Transverse colon (tissue), 4 donors: ENCODE measurements around the gene MPP2. TPM values are rescaled to one million over a fixed set of nuclear protein-coding genes. Genes with fewer than 3 reads are reported as not detected.

ENCODE experiments used
- DNase-seq: peaks from one replicate; pipeline ENCODE4 v3.0.0-alpha.2; 2019
- H3K27ac ChIP-seq, 4 donors: fragments of 200-600 bp; sonication (generic); 2 replicates each; pipeline ENCODE4 v1.5.1; 2016 to 2018; ENCODE audit warnings: inconsistent platforms in 4 of 4
- H3K27me3 ChIP-seq: fragments of 200-600 bp; sonication (generic); 2 replicates; pipeline ENCODE4 v1.5.1; 2017; ENCODE audit warnings: inconsistent platforms
- H3K36me3 ChIP-seq, 4 donors: fragments of 200-600 bp; sonication (generic); 2 replicates each; pipeline ENCODE4 v1.5.1; 2017 to 2019; ENCODE audit warnings: inconsistent platforms in 4 of 4
- H3K4me1 ChIP-seq, 4 donors: fragments of 200-600 bp; sonication (generic); 2 replicates each; pipeline ENCODE4 v1.5.1; 2017 to 2020; ENCODE audit warnings: inconsistent platforms in 4 of 4
- H3K4me3 ChIP-seq, 4 donors: fragments of 200-600 bp; sonication (generic); 1 replicate in 1 of 4; 2 replicates in 3 of 4; pipeline versions ENCODE4 v1.5.1 to v1.6.1; 2017 to 2019; ENCODE audit warnings: inconsistent platforms in 4 of 4
- H3K9me3 ChIP-seq, 2 donors: fragments of 200-600 bp; sonication (generic); 2 replicates each; pipeline ENCODE4 v1.5.1; 2017 to 2019; ENCODE audit warnings: inconsistent platforms in 2 of 2
- CTCF ChIP-seq, 5 experiments: fragments of 200-600 bp in 3 of 5; fragments of 450-650 bp in 2 of 5; sonication (generic) in 3 of 5; IDR thresholded peaks; 1 replicate in 2 of 5; 2 replicates in 3 of 5; pipeline ENCODE4 v1.5.1; 2016 to 2017; ENCODE audit warnings: antibody characterized with exemption in 5 of 5, inconsistent platforms in 3 of 5, mild to moderate bottlenecking in 2 of 5, moderate library complexity in 1 of 5
- EP300 ChIP-seq: sonication (generic); formaldehyde crosslinking; IDR thresholded peaks from one replicate; pipeline ENCODE4 v1.6.1; 2017; ENCODE audit warnings: antibody characterized with exemption, low read depth
- POLR2A ChIP-seq: fragments of 450-650 bp; IDR thresholded peaks from one replicate; pipeline ENCODE4 v1.6.1; 2016; ENCODE audit warnings: antibody characterized with exemption, mild to moderate bottlenecking, moderate library complexity
- POLR2AphosphoS5 ChIP-seq, 3 donors: sonication (generic); formaldehyde crosslinking; IDR thresholded peaks; one replicate each; pipeline ENCODE4 v1.6.1; 2016; ENCODE audit warnings: antibody characterized with exemption in 3 of 3
- WGBS, 2 donors: methylation state at CpG; one replicate each; pipeline ENCODE4 v1.1.5; 2018; ENCODE audit warnings: low coverage in 1 of 2; 5-methylcytosine and 5-hydroxymethylcytosine counted together
- in situ Hi-C, 4 donors: fragments of 200-750 bp; cut with MboI; loops; one replicate each; pipeline versions ENCODE4 v1.15.0 to v1.15.1; 2017; ENCODE audit warnings: low sequenced_read_pairs in 3 of 4, low pct_ligation_motif_present in 1 of 4, low pct_unique_long_range_greater_than_20kb in 1 of 4
- intact Hi-C: fragments of 100-400 bp; cut with DNase I; formaldehyde crosslinking; loops from one replicate; pipeline ENCODE4 v1.15.1; 2023; ENCODE audit warnings: low total_unique reads
- total RNA-seq, 4 donors: library from RNA; depleted of rRNA; stranded (reverse); fragments of >200 nt; gene quantifications; one replicate each; pipeline ENCODE4 v1.1.0, GENCODE V29; 2016

Gene MPP2
- total RNA-seq, 4 donors from 2014 or later, result 3.4 to 4.9 (median 4.2) TPM

- Histone ChIP-seq H3K36me3 (no peaks in the 10 kb centered on the region), H3K4me1 (peaks cover 0 to 11% (median 6%) of the 10 kb centered on the region in 4 donors), H3K4me3 (no peak overlapping the region), H3K9me3 (no peaks in the 10 kb centered on the region), H3K27me3 (peaks cover 66% of the 10 kb centered on the region), H3K27ac (no peak overlapping the region)
- TF ChIP-seq EP300 (no peak), POLR2A (no peak), POLR2AphosphoS5 (IDR thresholded peaks at IDR 0.05) (no peak), CTCF (IDR thresholded peaks at IDR 0.05) (no peak)
- in situ Hi-C loops (no loop called here), intact Hi-C loops (no loop called here)
- DNase-seq, result no peak
- WGBS, 2 donors, result 0 to 15% methylated on average over 6 to 49 of the region's 82 CpGs
Observed at GRCh38 chr17:43952724-43953666, 45.7 kb upstream of the MPP2 start.

- WGBS, 2 donors, result 25% methylated on average over 19 of the region's 19 CpGs; no CpG with 5 or more reads in 1 of the 2 donors
- Histone ChIP-seq H3K27me3 (peaks cover 66% of the 10 kb centered on the region), H3K36me3 (no peaks in the 10 kb centered on the region), H3K4me3 (no peak overlapping the region), H3K27ac (no peak overlapping the region), H3K9me3 (no peaks in the 10 kb centered on the region), H3K4me1 (peaks cover 0 to 11% (median 6%) of the 10 kb centered on the region in 4 donors)
- intact Hi-C loops (no loop called here), in situ Hi-C loops (no loop called here)
- no peak for DNase-seq
- no peak for TF ChIP-seq EP300
Observed at GRCh38 chr17:43952351-43952723, 45.0 kb upstream of the MPP2 start.

GRCh38 chr17:43951750-43952149 lies 44.4 kb upstream of the MPP2 start:
- Histone ChIP-seq H3K4me1 (peaks cover 0 to 11% (median 6%) of the 10 kb centered on the region in 4 donors), H3K9me3 (no peaks in the 10 kb centered on the region), H3K4me3 (no peak overlapping the region), H3K36me3 (no peaks in the 10 kb centered on the region), H3K27me3 (peaks cover 71% of the 10 kb centered on the region), H3K27ac (no peak overlapping the region)
- no peak for DNase-seq
- WGBS, 2 donors, result 68% methylated on average over 4 of the region's 4 CpGs; no CpG with 5 or more reads in 1 of the 2 donors
- in situ Hi-C loops, result no loop called here
- no peak for TF ChIP-seq POLR2AphosphoS5 (IDR thresholded peaks at IDR 0.05)
- TF ChIP-seq EP300, result no peak
- TF ChIP-seq CTCF (IDR thresholded peaks at IDR 0.05), result no peak
- TF ChIP-seq POLR2A, result no peak
- intact Hi-C loops, result no loop called here

- H3K4me3 ChIP-seq, result no peak overlapping the region
- intact Hi-C loops (no loop called here), in situ Hi-C loops (no loop called here)
- TF ChIP-seq EP300, result no peak
- TF ChIP-seq CTCF (IDR thresholded peaks at IDR 0.05), result no peak
- TF ChIP-seq POLR2A, result no peak
- no peak for TF ChIP-seq POLR2AphosphoS5 (IDR thresholded peaks at IDR 0.05)
- no peak overlapping the region for H3K27ac ChIP-seq
- no peaks in the 10 kb centered on the region for H3K36me3 ChIP-seq
- H3K27me3 ChIP-seq, result peaks cover 67% of the 10 kb centered on the region
- H3K4me1 ChIP-seq, result peaks cover 0 to 11% (median 6%) of the 10 kb centered on the region in 4 donors
- no peaks in the 10 kb centered on the region for H3K9me3 ChIP-seq
- DNase-seq, result no peak
- WGBS, 2 donors, result 86 to 100% methylated on average over 1 to 2 of the region's 2 CpGs
Observed at GRCh38 chr17:43950554-43950953, 43.2 kb upstream of the MPP2 start.
